PC-9 (cell line): ENCODE data around the gene ZNF780A. TPM values are rescaled to one million over a fixed set of nuclear protein-coding genes. Genes with fewer than 3 reads are reported as not detected.

Experiments
- BruUV-seq: library from RNA; stranded (reverse); fragments of 400-500 nt; replicated peaks from 2 replicates; lab custom pipeline; 2021; lab: Mats Ljungman, UMichigan
- CTCF ChIA-PET: fragments of 300-600 bp; sonication (Branson Sonifier 250); formaldehyde crosslinking; loops from one replicate; lab custom pipeline; 2022; ENCODE audit warnings: antibody characterized with exemption; lab: Charles Lee
- POLR2A ChIA-PET: fragments of 300-600 bp; sonication (Branson Sonifier 250); formaldehyde crosslinking; loops from one replicate; lab custom pipeline; 2022; ENCODE audit warnings: antibody characterized with exemption; ENCODE audit not compliant: unreplicated experiment; lab: Charles Lee
- DNase-seq, 2 experiments: peaks; one replicate each; pipeline versions ENCODE4 v3.0.0 to v3.0.0-alpha.2; 2015 to 2022; ENCODE audit warnings: mixed read lengths in 1 of 2
- H2AFZ ChIP-seq: fragments of 200-600 bp; sonication (generic); 2 replicates; pipeline ENCODE4 v1.8.1; 2017; ENCODE audit warnings: antibody characterized with exemption
- H3F3A ChIP-seq: fragments of 200-600 bp; sonication (generic); 2 replicates; pipeline ENCODE4 v1.8.1; 2017; ENCODE audit warnings: antibody characterized with exemption, mild to moderate bottlenecking, low read depth; ENCODE audit not compliant: insufficient read depth
- H3K27ac ChIP-seq: fragments of 200-600 bp; sonication (generic); 2 replicates; pipeline ENCODE4 v1.6.1; 2016; ENCODE audit warnings: mixed run types
- H3K27me3 ChIP-seq: fragments of 200-600 bp; sonication (generic); 2 replicates; pipeline ENCODE4 v1.6.1; 2016; ENCODE audit warnings: low read depth, mixed run types; ENCODE audit not compliant: insufficient read depth
- H3K36me3 ChIP-seq: fragments of 200-600 bp; sonication (generic); 2 replicates; pipeline ENCODE4 v1.6.1; 2016; ENCODE audit warnings: low read depth, mixed run types
- H3K4me1 ChIP-seq: fragments of 200-600 bp; sonication (generic); replicated peaks from 2 replicates; pipeline ENCODE4 v1.6.1; 2016; ENCODE audit warnings: mixed run types; ENCODE audit not compliant: insufficient read depth
- H3K4me2 ChIP-seq: fragments of 200-600 bp; sonication (generic); 2 replicates; pipeline ENCODE4 v1.6.1; 2017; ENCODE audit warnings: mixed run types
- H3K4me3 ChIP-seq: fragments of 200-600 bp; sonication (generic); 2 replicates; pipeline ENCODE4 v1.6.1; 2016; ENCODE audit warnings: mixed run types
- H3K79me2 ChIP-seq: fragments of 200-600 bp; sonication (generic); 2 replicates; pipeline ENCODE4 v1.6.1; 2017; ENCODE audit warnings: low read depth, mixed run types
- H3K9me2 ChIP-seq: fragments of 200-600 bp; sonication (generic); 2 replicates; pipeline ENCODE4 v1.8.1; 2017; ENCODE audit warnings: mild to moderate bottlenecking; ENCODE audit not compliant: insufficient read depth
- H3K9me3 ChIP-seq: fragments of 200-600 bp; sonication (generic); 2 replicates; pipeline ENCODE4 v1.8.1; 2016; ENCODE audit warnings: low read depth; ENCODE audit not compliant: insufficient read depth
- H4K20me1 ChIP-seq: fragments of 200-600 bp; sonication (generic); 2 replicates; pipeline ENCODE4 v1.8.1; 2017; ENCODE audit not compliant: insufficient read depth
- CTCF ChIP-seq: fragments of 200-600 bp; sonication (generic); conservative IDR thresholded peaks from 2 replicates; pipeline ENCODE4 v1.6.1; 2017; ENCODE audit warnings: mixed run types, antibody characterized with exemption, mild to moderate bottlenecking, moderate library complexity
- EZH2 ChIP-seq: fragments of 200-600 bp; sonication (generic); IDR thresholded peaks from 2 replicates; pipeline ENCODE4 v1.8.0; 2017; ENCODE audit warnings: antibody characterized with exemption, low read depth
- intact Hi-C: fragments of 100-400 bp; cut with micrococcal nuclease; formaldehyde crosslinking; loops from one replicate; pipeline ENCODE4 v1.10.0; 2022; ENCODE audit not compliant: unreplicated experiment
- total RNA-seq: library from RNA; stranded (reverse); gene quantifications from 2 replicates; pipeline ENCODE4 v1.2.3, GENCODE V29; 2021

Gene ZNF780A
- total RNA-seq, 1 experiment from 2014 or later = 15.5 TPM

GRCh38 chr19:40093416-40093815 lies 2.7 kb upstream of the ZNF780A start:
- Histone ChIP-seq H3K27ac (no peak overlapping the region), H3K9me3 (no peaks in the 10 kb centered on the region), H3K9me2 (no peaks in the 10 kb centered on the region), H3K4me3 (no peak overlapping the region), H3F3A (peaks cover 20% of the 10 kb centered on the region), H2AFZ (no peak overlapping the region), H3K79me2 (peaks cover 14% of the 10 kb centered on the region; the same call in 1 of the 2 replicates), H3K4me2 (no peak overlapping the region), H3K36me3 (no peaks in the 10 kb centered on the region), H3K4me1 (peaks cover 14% of the 10 kb centered on the region), H4K20me1 (no peaks in the 10 kb centered on the region), H3K27me3 (no peaks in the 10 kb centered on the region; the same call in 1 of the 2 replicates)
- CTCF ChIA-PET = interaction anchor here (0.6 kb wide), 1 partner anchor 108 kb away, joined by 5 read pairs; no protein-coding TSS in a partner anchor
- BruUV-seq = no TSS peak
- POLR2A ChIA-PET = no interaction called here
- intact Hi-C loops = no loop called here
- DNase-seq = no peak
- TF ChIP-seq EZH2 = no peak
- no peak for TF ChIP-seq CTCF

- peak overlapping the region; percentile 98 for H2AFZ ChIP-seq
- TF ChIP-seq EZH2 (no peak), CTCF (no peak)
- peak overlapping the region; percentile 91 for H3K4me2 ChIP-seq
- H3K9me2 ChIP-seq = no peaks in the 10 kb centered on the region
- H3F3A ChIP-seq = peaks cover 20% of the 10 kb centered on the region
- no peaks in the 10 kb centered on the region for H3K9me3 ChIP-seq
- POLR2A ChIA-PET = interaction anchor here (0.6 to 0.8 kb wide), 6 partner anchors 22 to 1231 kb away, joined by 3 to 7 read pairs (median 4); no protein-coding TSS in a partner anchor
- H3K79me2 ChIP-seq = peaks cover 27% of the 10 kb centered on the region; the same call in 1 of the 2 replicates
- peak overlapping the region; percentile 47; the same call in 1 of the 2 replicates for H3K27ac ChIP-seq
- peak overlapping the region; percentile 91 for H3K4me3 ChIP-seq
- no peak for DNase-seq
- CTCF ChIA-PET = no interaction called here
- intact Hi-C loops = no loop called here
- no TSS peak for BruUV-seq
- peaks cover 14% of the 10 kb centered on the region for H3K4me1 ChIP-seq
- no peaks in the 10 kb centered on the region for H3K27me3 ChIP-seq
- H4K20me1 ChIP-seq = no peaks in the 10 kb centered on the region
- H3K36me3 ChIP-seq = no peaks in the 10 kb centered on the region
Observed at GRCh38 chr19:40091205-40092129, 724 bp upstream of the ZNF780A start.

GRCh38 chr19:40089462-40089861 lies 1.3 kb downstream of the ZNF780A start:
- ChIA-PET POLR2A (no interaction called here), CTCF (no interaction called here)
- no TSS peak for BruUV-seq
- no peaks in the 10 kb centered on the region; the same call in 1 of the 2 replicates for H3K36me3 ChIP-seq
- peak overlapping the region; percentile 91 for H3K4me2 ChIP-seq
- H3K4me1 ChIP-seq = peaks cover 14% of the 10 kb centered on the region
- H3K79me2 ChIP-seq = peaks cover 27% of the 10 kb centered on the region; the same call in 1 of the 2 replicates
- H3K27ac ChIP-seq = no peak overlapping the region
- H3K9me2 ChIP-seq = no peaks in the 10 kb centered on the region
- intact Hi-C loops = no loop called here
- no peaks in the 10 kb centered on the region for H4K20me1 ChIP-seq
- DNase-seq = no peak
- H3K9me3 ChIP-seq = no peaks in the 10 kb centered on the region
- H3K4me3 ChIP-seq = peak overlapping the region; percentile 91
- H2AFZ ChIP-seq = no peak overlapping the region
- H3K27me3 ChIP-seq = no peaks in the 10 kb centered on the region
- TF ChIP-seq CTCF = no peak
- no peak for TF ChIP-seq EZH2
- H3F3A ChIP-seq = peaks cover 20% of the 10 kb centered on the region
